GM19238 (cell line): ENCODE measurements around the gene TBC1D32.
"Not testable (repeated sequence)": the region's sequence is repeated elsewhere in the genome, so short reads cannot be mapped to it uniquely, and the experiment has no call there.

Experiments used
- DNase-seq: peaks from one replicate; pipeline ENCODE4 v3.0.0; 2011; ENCODE audit warnings: low spot score; ENCODE audit not compliant: insufficient read length

Gene TBC1D32

DNA sequence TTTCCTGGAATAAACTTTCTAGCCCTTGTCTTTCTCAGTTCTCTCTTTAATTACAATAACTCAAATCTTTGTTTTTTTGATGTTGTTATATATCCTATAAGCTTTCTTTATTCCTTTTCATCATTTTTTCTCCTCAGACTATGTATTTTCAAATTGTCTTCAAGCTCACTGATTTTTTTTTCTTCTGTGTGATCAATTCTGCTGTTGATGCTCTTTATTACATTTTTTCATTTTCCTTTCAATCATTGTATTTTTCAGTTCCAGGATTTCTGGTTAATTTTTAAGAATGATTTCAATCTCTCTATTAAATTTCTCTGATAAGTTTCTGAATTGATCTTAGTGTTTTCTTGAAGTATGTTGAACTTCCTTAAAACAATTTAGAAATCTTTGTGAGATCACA lies 209.7 kb downstream of the TBC1D32 start:
- DNase-seq: no peak

DNA sequence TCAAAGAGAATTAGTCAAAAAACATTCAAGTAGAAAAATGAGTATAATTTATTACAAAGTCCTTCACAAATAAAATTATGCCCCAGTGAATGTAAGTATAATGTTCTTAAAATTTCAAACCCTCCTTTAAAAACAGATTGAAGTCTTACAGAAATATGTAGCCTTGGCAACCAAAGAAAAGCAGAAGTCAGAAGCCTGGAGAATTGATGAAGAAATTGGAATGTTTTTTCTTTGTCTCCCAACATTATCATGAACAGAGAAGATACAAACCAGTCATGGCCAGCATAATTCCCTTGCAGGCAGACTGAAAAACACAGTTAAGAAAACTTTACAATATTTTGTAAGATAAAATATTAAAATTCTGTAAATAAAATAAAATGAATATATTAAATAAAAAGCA lies 221.9 kb downstream of the TBC1D32 start:
- DNase-seq: no peak

GRCh38 chr6:121110733-121111132 lies 223.5 kb downstream of the TBC1D32 start:
- no peak for DNase-seq

GRCh38 chr6:121106962-121107361 lies 227.3 kb downstream of the TBC1D32 start:
- DNase-seq: no peak

DNA sequence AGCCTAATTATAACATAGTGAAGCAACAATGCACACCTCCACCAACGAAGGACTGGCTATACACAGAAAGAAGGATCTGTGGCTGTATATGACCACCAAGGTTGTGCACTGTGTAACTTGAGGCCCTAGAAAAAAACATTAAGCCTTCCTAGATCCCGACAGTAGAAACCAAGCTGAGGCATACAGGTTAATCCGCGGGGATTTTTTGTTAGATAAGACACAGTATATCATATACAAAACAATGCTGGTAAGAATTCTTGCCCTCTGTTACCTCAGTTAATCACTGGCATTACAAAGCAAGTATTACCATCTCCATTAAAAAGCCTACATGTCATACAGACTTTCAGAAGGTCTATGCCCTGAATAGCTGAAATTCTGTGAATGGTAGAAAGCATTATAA lies 228.8 kb downstream of the TBC1D32 start:
- DNase-seq: no peak

DNA sequence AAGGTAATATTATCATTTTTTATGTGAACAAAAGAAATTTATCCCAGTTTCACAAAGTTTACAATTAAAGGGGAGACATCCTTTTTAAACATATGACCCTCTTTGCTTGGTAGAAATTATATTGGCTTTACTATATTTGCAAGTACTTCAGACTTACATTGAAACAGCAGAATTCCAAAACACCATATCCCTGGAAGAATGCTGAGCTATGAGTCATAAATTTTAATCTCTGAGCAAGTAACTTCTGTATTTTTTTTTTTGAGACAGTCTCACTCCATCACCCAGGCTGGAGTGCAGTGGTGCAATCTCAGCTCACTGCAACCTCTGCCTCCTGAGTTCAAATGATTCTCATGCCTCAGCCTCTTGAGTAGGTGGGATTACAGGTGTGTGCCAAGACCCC lies 240.4 kb downstream of the TBC1D32 start:
- no peak for DNase-seq

- no peak for DNase-seq
Observed at GRCh38 chr6:121090492-121090891, 243.8 kb downstream of the TBC1D32 start.

DNA sequence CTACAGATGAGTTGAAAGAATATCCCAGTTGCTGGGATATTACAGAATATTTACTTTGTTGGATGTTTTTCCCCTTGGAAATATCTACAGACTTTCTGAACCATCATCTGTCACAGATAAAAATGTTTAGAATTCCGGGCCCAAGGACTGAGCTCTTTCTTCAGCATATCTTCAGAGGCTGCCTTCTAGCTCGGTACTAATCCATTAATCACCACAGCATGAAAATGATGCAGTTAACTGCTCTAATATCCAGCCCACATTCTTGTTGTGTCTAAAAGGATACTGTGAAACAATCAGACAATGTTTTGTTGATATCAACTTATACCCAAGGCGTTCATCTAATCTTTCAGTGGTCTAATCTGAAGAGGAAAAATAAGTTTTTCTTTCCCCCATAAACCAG lies 247.4 kb downstream of the TBC1D32 start:
- DNase-seq: no peak

- no peak for DNase-seq
Observed at GRCh38 chr6:121076119-121076518, 258.2 kb downstream of the TBC1D32 start.

DNA sequence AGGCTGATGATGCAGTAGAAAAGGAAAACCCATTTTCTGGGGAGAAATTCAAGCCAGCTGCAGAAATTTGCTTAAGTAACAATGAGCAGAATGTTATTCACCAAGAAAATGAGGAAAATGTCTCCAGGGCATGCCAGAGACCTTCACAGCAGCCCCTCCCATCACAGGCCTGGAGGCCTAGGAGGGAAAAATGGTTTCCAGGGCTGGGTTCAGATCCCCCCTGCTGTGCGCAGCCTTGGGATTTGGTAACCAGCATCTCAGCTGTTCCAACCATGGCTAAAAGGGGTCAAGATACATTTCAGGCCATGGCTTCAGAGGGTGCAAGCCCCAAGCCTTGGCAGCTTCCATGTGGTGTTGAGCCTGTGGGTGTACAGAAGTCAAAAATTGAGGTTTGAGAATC lies 265.5 kb downstream of the TBC1D32 start:
- not testable (repeated sequence) for DNase-seq

- no peak for DNase-seq
Observed at GRCh38 chr6:121067381-121067780, 266.9 kb downstream of the TBC1D32 start.

DNA sequence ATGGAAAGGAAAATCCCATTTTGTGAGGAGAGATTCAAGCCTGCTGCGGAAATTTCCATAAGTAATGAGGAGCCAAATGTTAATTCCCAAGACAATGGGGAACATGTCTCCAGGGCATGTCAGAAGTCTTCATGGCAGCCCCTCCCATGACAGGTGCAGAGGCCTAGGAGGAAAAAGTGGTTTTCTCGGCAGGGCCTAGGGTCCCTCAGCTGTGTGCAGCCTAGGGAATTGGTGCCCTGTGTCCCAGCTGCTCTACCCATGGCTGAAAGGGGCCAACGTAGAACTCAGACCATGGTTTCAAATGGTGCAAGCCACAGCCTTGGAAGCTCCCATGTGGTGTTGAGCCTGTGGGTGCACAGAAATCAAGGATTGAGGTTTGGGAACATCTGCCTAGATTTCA lies 269.9 kb downstream of the TBC1D32 start:
- DNase-seq: no peak

GRCh38 chr6:121055572-121056163 lies 278.6 kb downstream of the TBC1D32 start:
- no peak for DNase-seq

- not testable (repeated sequence) for DNase-seq
Observed at GRCh38 chr6:121048593-121048992, 285.7 kb downstream of the TBC1D32 start.

GRCh38 chr6:121044905-121045304 lies 289.4 kb downstream of the TBC1D32 start:
- DNase-seq: not testable (repeated sequence)

DNA sequence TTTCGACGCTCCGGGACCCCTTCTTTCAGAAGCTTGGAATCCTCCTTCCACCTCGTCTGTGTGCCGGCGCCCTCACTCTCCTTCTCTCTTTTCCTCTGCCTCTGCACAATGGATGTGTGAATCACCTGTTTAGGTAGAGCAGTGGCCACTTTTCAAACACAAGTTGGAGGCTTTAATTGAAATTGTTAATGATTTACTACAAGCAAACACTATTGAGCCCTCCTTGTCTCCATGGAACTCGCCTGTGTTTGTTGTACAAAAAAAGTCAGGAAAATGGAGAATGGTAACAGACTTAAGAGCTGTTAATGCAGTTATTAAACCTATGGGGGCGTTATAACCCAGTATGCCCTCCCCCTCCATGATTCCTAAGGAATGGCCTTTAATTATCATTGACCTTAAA lies 290.6 kb downstream of the TBC1D32 start:
- not testable (repeated sequence) for DNase-seq

DNA sequence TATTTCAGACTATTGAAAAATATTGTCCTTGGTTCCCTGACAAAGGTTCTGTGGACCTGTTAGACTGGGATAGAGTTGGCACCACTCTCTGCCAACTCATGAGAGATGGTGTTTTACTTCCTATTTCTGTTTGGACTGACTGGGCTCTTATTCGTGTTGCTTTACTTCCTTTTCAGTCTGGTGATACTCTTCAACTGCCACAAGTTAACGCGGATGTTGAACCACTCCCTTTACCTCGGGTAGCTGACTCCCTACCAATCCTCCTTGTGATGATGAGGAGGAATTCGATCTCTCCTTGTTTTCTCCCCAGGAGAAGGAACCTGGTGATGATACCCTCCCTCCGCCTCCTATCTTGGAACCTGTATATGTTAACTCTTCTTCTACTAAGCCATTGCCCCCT lies 291.1 kb downstream of the TBC1D32 start:
- not testable (repeated sequence) for DNase-seq

DNA sequence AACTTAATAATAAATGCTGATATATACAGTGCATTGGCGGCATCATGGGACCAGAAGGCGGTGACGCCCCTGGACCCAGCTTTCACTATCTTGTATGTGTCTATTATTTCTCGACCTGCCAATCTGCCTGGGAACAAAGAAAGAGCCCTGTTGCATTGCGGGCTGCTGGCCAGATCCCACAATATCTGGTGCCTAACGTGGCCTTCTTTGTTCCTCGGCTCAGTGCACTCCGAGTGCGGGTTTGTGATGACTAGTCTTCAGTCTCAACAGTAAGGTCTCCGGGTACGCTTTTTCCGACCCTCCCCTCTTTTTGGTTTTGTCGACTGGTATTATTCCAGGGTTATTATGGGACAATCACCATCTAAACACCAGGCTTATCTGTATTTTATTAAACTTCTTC lies 291.5 kb downstream of the TBC1D32 start:
- DNase-seq: no peak

DNA sequence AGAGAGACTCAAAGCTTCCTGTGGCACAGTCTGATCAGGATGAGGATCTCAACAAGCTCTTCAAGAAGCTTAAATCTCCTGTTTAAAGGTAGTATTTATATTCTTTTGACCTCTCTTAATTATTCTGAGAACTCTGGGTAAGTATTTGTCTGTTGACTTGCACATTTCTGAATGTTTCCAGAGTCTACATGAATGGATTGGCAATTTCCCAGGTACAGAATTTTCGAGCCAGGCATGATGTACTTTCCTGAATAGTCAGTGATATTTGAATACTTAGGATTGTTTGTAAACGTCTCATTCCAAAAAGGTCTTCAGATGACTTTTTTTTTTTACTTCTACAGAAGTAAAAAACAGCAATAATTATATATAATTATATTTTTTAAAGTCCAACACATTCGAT lies 293.4 kb downstream of the TBC1D32 start:
- DNase-seq: no peak

DNA sequence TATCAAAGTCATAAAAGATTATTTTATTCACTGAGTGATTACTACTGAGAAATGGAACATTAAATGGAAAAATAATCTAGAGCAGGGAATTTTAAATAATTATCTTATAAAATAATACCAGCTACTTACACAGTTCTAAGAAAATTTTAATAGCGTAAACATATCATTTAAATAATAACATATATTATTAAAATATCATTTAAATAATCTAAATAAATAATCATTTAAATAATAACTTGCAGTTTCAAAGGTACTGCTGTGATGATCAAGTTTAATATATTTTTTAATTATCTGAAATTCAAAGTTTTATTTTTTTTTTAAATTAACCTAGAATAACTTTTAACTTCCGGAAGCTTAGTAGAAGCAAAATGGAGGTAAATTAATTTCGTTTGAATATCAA lies 301.2 kb downstream of the TBC1D32 start:
- no peak for DNase-seq

GRCh38 chr6:121032268-121033006 lies 301.8 kb downstream of the TBC1D32 start:
- DNase-seq: no peak
